K562 (cell line): ENCODE results near the gene PLCB1. TPM values are rescaled to one million over a fixed set of nuclear protein-coding genes. Genes with fewer than 3 reads are reported as not detected.

ENCODE experiments used
- ATAC-seq: fragments of 200-7000 bp; cut with Tn5 transposase; 3 replicates; pipeline ENCODE4 v1.9.1; 2020; ENCODE audit warnings: moderate library complexity
- BruUV-seq: library from RNA; stranded (reverse); fragments of 400-500 nt; replicated peaks from 2 replicates; lab custom pipeline; 2021; lab: Mats Ljungman, UMichigan
- CTCF ChIA-PET: fragments of 300-600 bp; formaldehyde crosslinking; extraction: SDS; loops from one replicate; lab custom pipeline; 2021; ENCODE audit warnings: low intra/inter-chr PET ratio; lab: Yijun Ruan, JAX
- POLR2A ChIA-PET: fragments of 300-600, 350-650 bp; sonication (Branson Sonifier 250); formaldehyde crosslinking; extraction: SDS; loops from one replicate; lab custom pipeline; 2021; ENCODE audit warnings: antibody characterized with exemption, inconsistent platforms; lab: Yijun Ruan, JAX
- DNase-seq, 4 experiments: peaks; one replicate each; pipeline versions ENCODE4 v3.0.0 to v3.0.0-alpha.2; 2011 to 2018; ENCODE audit warnings: low spot score in 3 of 4, mixed read lengths in 3 of 4; ENCODE audit errors: extremely low read depth in 1 of 4
- FAIRE-seq: peaks from 2 replicates; lab custom pipeline; 2011; peaks lifted over from hg19 to GRCh38; lab: Jason Lieb, UNC
- H2AFZ ChIP-seq: 2 replicates; pipeline ENCODE4 v1.6.0; 2011; ENCODE audit warnings: low read depth, low read length, control low read depth, inconsistent platforms
- H3K27ac ChIP-seq: fragments of 200-600 bp; 3 replicates; pipeline ENCODE4 v1.8.0; 2011; ENCODE audit warnings: low read depth, mild to moderate bottlenecking, control low read depth, inconsistent platforms, low read length, moderate library complexity, mixed read lengths; ENCODE audit errors: extremely low read depth
- H3K27me3 ChIP-seq, 2 experiments: fragments of 300-600 bp in 1 of 2; 2 replicates in 1 of 2; 3 replicates in 1 of 2; pipeline versions ENCODE4 v1.6.0 to v1.8.0; 2011; ENCODE audit warnings: inconsistent platforms in 2 of 2, low read length in 2 of 2, mild to moderate bottlenecking in 1 of 2, mixed read lengths in 1 of 2, moderate library complexity in 1 of 2; ENCODE audit not compliant: control insufficient read depth in 2 of 2, insufficient read depth in 2 of 2
- H3K36me3 ChIP-seq: fragments of 300-600 bp; 3 replicates; pipeline ENCODE4 v1.8.0; 2011; ENCODE audit warnings: mild to moderate bottlenecking, low read length, inconsistent platforms; ENCODE audit not compliant: control insufficient read depth, insufficient read depth
- H3K4me1 ChIP-seq, 2 experiments: fragments of 200-600 bp in 1 of 2; replicated peaks in 1 of 2; 2 replicates in 1 of 2; 3 replicates in 1 of 2; pipeline versions ENCODE4 v1.5.1 to v1.8.0; 2011; ENCODE audit warnings: inconsistent platforms in 2 of 2, low read length in 2 of 2, mild to moderate bottlenecking in 1 of 2, mixed read lengths in 1 of 2, moderate library complexity in 1 of 2; ENCODE audit not compliant: control insufficient read depth in 2 of 2, insufficient read depth in 2 of 2
- H3K4me2 ChIP-seq: 2 replicates; pipeline ENCODE4 v1.6.1; 2011; ENCODE audit warnings: low read length, control low read depth, inconsistent platforms, mixed read lengths; ENCODE audit not compliant: insufficient read depth
- H3K4me3 ChIP-seq: fragments of 200-600 bp; sonication (generic), shearing (Covaris generic); 2 replicates; pipeline ENCODE4 v1.5.1; 2016; ENCODE audit warnings: control low read depth, inconsistent platforms
- H3K79me2 ChIP-seq: fragments of 200-600 bp; 3 replicates; pipeline ENCODE4 v1.8.0; 2011; ENCODE audit warnings: low read length, inconsistent platforms; ENCODE audit not compliant: control insufficient read depth, insufficient read depth
- H3K9ac ChIP-seq, 2 experiments: 2 replicates each; pipeline versions ENCODE4 v1.6.0 to v1.6.1; 2011; ENCODE audit warnings: low read depth in 2 of 2, low read length in 2 of 2, control low read depth in 1 of 2, inconsistent platforms in 1 of 2, mild to moderate bottlenecking in 1 of 2, mixed read lengths in 1 of 2; ENCODE audit not compliant: insufficient read depth in 1 of 2
- H3K9me1 ChIP-seq: one replicate; pipeline ENCODE4 v1.6.0; 2011; ENCODE audit warnings: inconsistent platforms, mild to moderate bottlenecking, low read length, moderate library complexity; ENCODE audit not compliant: control insufficient read depth, insufficient read depth
- H3K9me3 ChIP-seq: replicated peaks from 2 replicates; pipeline ENCODE4 v1.5.1; 2011; ENCODE audit warnings: low read depth, low read length, inconsistent platforms; ENCODE audit not compliant: control insufficient read depth, insufficient read depth
- H4K20me1 ChIP-seq: replicated peaks from 2 replicates; pipeline ENCODE4 v1.6.1; 2011; ENCODE audit warnings: low read length, inconsistent platforms, mixed read lengths; ENCODE audit not compliant: control insufficient read depth, insufficient read depth
- CBX2 ChIP-seq: fragments of 200-600 bp; sonication (generic); IDR thresholded peaks from one replicate; pipeline ENCODE4 v1.6.1; 2012; ENCODE audit warnings: mild to moderate bottlenecking, low read length, inconsistent platforms; ENCODE audit not compliant: insufficient read depth, poor library complexity, severe bottlenecking
- GTF2B ChIP-seq: IDR thresholded peaks from 2 replicates; pipeline ENCODE4 v1.6.1; 2011; ENCODE audit not compliant: insufficient read length; ENCODE audit errors: extremely low read depth
- HDAC6 ChIP-seq: IDR thresholded peaks from 2 replicates; pipeline ENCODE4 v1.6.1; 2012; ENCODE audit warnings: low read depth, mild to moderate bottlenecking, control low read depth, inconsistent platforms, low read length, moderate library complexity
- HDAC8 ChIP-seq: fragments of 450-650 bp; IDR thresholded peaks from 2 replicates; pipeline ENCODE4 v1.6.1; 2016; ENCODE audit warnings: mild to moderate bottlenecking, missing genetic modification characterization, moderate library complexity, missing compliant biosample characterization
- HEY1 ChIP-seq: fragments of 250-450 bp; sonication (Bioruptor Pico); IDR thresholded peaks from 2 replicates; pipeline ENCODE4 v1.5.0; 2020; ENCODE audit warnings: mild to moderate bottlenecking, moderate library complexity, borderline replicate concordance
- MTA3 ChIP-seq: fragments of 450-650 bp; formaldehyde crosslinking; IDR thresholded peaks from 2 replicates; pipeline ENCODE4 v1.6.1; 2017; ENCODE audit warnings: mild to moderate bottlenecking, borderline replicate concordance
- PHTF2 ChIP-seq: fragments of 250-450 bp; sonication (Bioruptor Pico); IDR thresholded peaks from 2 replicates; pipeline ENCODE4 v1.5.0; 2021; ENCODE audit warnings: mild to moderate bottlenecking
- RBBP5 ChIP-seq: fragments of 200-600 bp; sonication (generic); IDR thresholded peaks from 2 replicates; pipeline ENCODE4 v1.6.1; 2012; ENCODE audit warnings: borderline replicate concordance, mild to moderate bottlenecking, low read length, control low read depth, inconsistent platforms; ENCODE audit not compliant: insufficient read depth, poor library complexity, severe bottlenecking
- RBM17 ChIP-seq: fragments of 200-400 bp; formaldehyde crosslinking; IDR thresholded peaks from 2 replicates; pipeline ENCODE4 v1.6.1; 2017; ENCODE audit warnings: low read depth, mild to moderate bottlenecking, low read length, borderline replicate concordance
- ZBTB2 ChIP-seq: fragments of 450-650 bp; IDR thresholded peaks from 2 replicates; pipeline ENCODE4 v1.6.1; 2016; ENCODE audit warnings: antibody characterized with exemption
- WGBS: fragments of 100-300 bp; shearing (Covaris generic); methylation state at CpG from one replicate; pipeline ENCODE4 v1.1.6; 2016; ENCODE audit warnings: low coverage, mixed read lengths; ENCODE audit not compliant: insufficient coverage; ENCODE audit errors: missing lambda C conversion rate; 5-methylcytosine and 5-hydroxymethylcytosine counted together
- in situ Hi-C: fragments of 300-500 bp; cut with MboI; formaldehyde crosslinking; loops from 4 replicates; pipeline ENCODE4 v1.15.0; 2018; ENCODE audit warnings: inconsistent platforms, mixed read lengths
- intact Hi-C: fragments of 100-400 bp; cut with micrococcal nuclease; formaldehyde crosslinking; loops from 2 replicates; pipeline ENCODE4 v1.14.2; 2022
- polyA plus RNA-seq, 8 experiments: library from polyadenylated mRNA; depleted of rRNA in 4 of 8; stranded (reverse) in 5 of 8; unstranded in 3 of 8; fragments of >200 nt; fragmentation: Nextera tagmentation in 2 of 8; fragmentation: Illumina TruSeq in 1 of 8; extraction: Ambion mirVana in 2 of 8; extraction: Trizol in 1 of 8; gene quantifications; 2 replicates each; pipeline versions ENCODE4 v1.2.1 to v1.2.3, GENCODE V29; 2011 to 2014; ENCODE audit warnings: inconsistent platforms in 1 of 8, missing spikeins in 1 of 8
- total RNA-seq, 7 experiments: library from RNA; depleted of rRNA in 6 of 7; stranded (reverse); fragments of >200 nt in 6 of 7; fragmentation: Illumina TruSeq in 2 of 7; extraction: Trizol in 2 of 7; gene quantifications; 2 replicates each; pipeline versions ENCODE4 v1.2.1 to v1.2.3, GENCODE V29; 2011 to 2021; ENCODE audit warnings: low replicate concordance in 1 of 7
- TF ChIP-seq, protein P1 (sequence below): fragments of 450-650 bp; IDR thresholded peaks from 2 replicates; pipeline ENCODE4 v1.6.1; 2017; ENCODE audit warnings: mild to moderate bottlenecking, moderate library complexity

PLCB1 gene
- total and polyA plus RNA-seq, 9 of the 15 experiments (the other 6 are each of a cell fraction or from before 2014, with no cell fraction given) = 0.34 to 3.1 (median 1.3) TPM

- TF ChIP-seq PHTF2 (CRISPR knock-in tag) = no peak
- no peak for TF ChIP-seq RBBP5
- no peak for TF ChIP-seq HDAC8 (tag)
- Histone ChIP-seq H3K9me1 (no peaks in the 10 kb centered on the region), H3K79me2 (no peaks in the 10 kb centered on the region), H4K20me1 (no peaks in the 10 kb centered on the region), H3K9me3 (no peaks in the 10 kb centered on the region), H3K4me2 (no peak overlapping the region), H3K27me3 (no peaks in the 10 kb centered on the region), H2AFZ (no peak overlapping the region), H3K4me3 (no peak overlapping the region), H3K4me1 (no peaks in the 10 kb centered on the region), H3K36me3 (no peaks in the 10 kb centered on the region), H3K27ac (no peak overlapping the region), H3K9ac (no peak overlapping the region)
- no peak for FAIRE-seq
- no peak for DNase-seq
- no peak for ATAC-seq
- no TSS peak for BruUV-seq
- in situ Hi-C loops (no loop called here), intact Hi-C loops (no loop called here)
- POLR2A ChIA-PET = no interaction called here
- WGBS = 4% methylated on average over 2 of the region's 2 CpGs
- CTCF ChIA-PET = no interaction called here
Measured at GRCh38 chr20:8860011-8860495, 728.0 kb downstream of the PLCB1 start.

DNA sequence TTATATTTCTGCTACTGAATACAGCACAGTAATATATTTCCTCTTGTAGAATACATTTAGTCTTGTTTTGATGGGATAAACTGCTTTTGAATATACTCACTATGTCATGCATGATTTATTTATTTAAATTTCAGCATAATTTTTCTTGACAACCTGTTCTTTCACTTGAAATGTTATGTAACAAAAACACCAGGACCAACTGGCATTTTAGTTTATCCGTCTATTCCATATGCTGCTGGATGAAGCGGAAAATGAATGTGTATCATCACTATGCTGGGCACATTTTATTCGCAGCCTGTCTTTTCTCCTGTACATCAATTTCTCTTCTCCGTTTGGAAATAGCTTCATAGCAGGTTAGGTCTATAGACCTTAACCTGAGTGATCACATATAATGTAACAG lies 730.0 kb downstream of the PLCB1 start:
- Histone ChIP-seq H3K9me1 (no peaks in the 10 kb centered on the region), H3K4me1 (no peaks in the 10 kb centered on the region), H3K4me3 (no peak overlapping the region), H4K20me1 (no peaks in the 10 kb centered on the region), H3K9me3 (no peaks in the 10 kb centered on the region), H3K4me2 (no peak overlapping the region), H2AFZ (no peak overlapping the region), H3K36me3 (no peaks in the 10 kb centered on the region), H3K27me3 (no peaks in the 10 kb centered on the region), H3K9ac (no peak overlapping the region), H3K79me2 (no peaks in the 10 kb centered on the region), H3K27ac (no peak overlapping the region)
- in situ Hi-C loops (no loop called here), intact Hi-C loops (no loop called here)
- no TSS peak for BruUV-seq
- POLR2A ChIA-PET = no interaction called here
- no peak for FAIRE-seq
- CTCF ChIA-PET = no interaction called here
- WGBS = 30% methylated on average over 4 of the region's 4 CpGs
- no peak for ATAC-seq
- DNase-seq = no peak
- no peak for TF ChIP-seq RBM17
- TF ChIP-seq GTF2B = no peak
- no peak for TF ChIP-seq HDAC6
- TF ChIP-seq, protein P1, sequence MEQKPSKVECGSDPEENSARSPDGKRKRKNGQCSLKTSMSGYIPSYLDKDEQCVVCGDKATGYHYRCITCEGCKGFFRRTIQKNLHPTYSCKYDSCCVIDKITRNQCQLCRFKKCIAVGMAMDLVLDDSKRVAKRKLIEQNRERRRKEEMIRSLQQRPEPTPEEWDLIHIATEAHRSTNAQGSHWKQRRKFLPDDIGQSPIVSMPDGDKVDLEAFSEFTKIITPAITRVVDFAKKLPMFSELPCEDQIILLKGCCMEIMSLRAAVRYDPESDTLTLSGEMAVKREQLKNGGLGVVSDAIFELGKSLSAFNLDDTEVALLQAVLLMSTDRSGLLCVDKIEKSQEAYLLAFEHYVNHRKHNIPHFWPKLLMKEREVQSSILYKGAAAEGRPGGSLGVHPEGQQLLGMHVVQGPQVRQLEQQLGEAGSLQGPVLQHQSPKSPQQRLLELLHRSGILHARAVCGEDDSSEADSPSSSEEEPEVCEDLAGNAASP = no peak
- TF ChIP-seq MTA3 = no peak
- TF ChIP-seq CBX2 = no peak
- no peak for TF ChIP-seq HEY1 (CRISPR knock-in tag)
- TF ChIP-seq ZBTB2 = no peak
